ENCODE measurements around the gene C8B. TPM values are rescaled to one million over a fixed set of nuclear protein-coding genes. Genes with fewer than 3 reads are reported as not detected.

C8B gene
- total RNA-seq, 1 donor from 2014 or later = 0.26 TPM

DNA sequence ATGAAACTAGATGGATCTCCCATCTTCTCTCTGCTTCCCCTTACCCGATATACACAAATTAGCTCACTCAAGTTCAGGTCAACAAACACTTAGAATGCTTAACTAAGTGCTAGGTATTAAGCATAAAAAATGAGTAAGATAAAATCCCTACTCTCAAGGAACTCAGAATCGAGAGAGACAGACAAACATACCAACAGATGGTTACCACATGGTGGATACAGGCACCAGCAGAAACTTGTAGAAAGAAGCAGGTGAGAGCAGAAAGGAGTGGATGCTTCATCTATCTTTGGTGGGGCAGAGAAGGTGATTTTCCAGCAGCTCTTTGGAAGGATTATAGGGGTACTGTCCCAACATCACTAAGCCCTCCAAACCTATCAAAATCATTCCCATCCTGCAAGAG, 32.2 kb downstream of the C8B start:
- no peak for DNase-seq (ENCODE audit: low spot score, unreplicated experiment)
- TF ChIP-seq, protein P1, sequence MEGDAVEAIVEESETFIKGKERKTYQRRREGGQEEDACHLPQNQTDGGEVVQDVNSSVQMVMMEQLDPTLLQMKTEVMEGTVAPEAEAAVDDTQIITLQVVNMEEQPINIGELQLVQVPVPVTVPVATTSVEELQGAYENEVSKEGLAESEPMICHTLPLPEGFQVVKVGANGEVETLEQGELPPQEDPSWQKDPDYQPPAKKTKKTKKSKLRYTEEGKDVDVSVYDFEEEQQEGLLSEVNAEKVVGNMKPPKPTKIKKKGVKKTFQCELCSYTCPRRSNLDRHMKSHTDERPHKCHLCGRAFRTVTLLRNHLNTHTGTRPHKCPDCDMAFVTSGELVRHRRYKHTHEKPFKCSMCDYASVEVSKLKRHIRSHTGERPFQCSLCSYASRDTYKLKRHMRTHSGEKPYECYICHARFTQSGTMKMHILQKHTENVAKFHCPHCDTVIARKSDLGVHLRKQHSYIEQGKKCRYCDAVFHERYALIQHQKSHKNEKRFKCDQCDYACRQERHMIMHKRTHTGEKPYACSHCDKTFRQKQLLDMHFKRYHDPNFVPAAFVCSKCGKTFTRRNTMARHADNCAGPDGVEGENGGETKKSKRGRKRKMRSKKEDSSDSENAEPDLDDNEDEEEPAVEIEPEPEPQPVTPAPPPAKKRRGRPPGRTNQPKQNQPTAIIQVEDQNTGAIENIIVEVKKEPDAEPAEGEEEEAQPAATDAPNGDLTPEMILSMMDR (IDR thresholded peaks at IDR 0.05; ENCODE audit: unreplicated experiment) = no peak
- H3K4me3 Mint-ChIP-seq (ENCODE audit: low read depth) = no peak overlapping the region
- peaks cover 13% of the 10 kb centered on the region for H3K27me3 Mint-ChIP-seq
- no peak overlapping the region for H3K27ac Mint-ChIP-seq
- H3K9me3 Mint-ChIP-seq (ENCODE audit: low read depth) = peaks cover 3% of the 10 kb centered on the region
- H3K36me3 Mint-ChIP-seq (ENCODE audit: insufficient read depth) = no peaks in the 10 kb centered on the region
- H3K4me1 Mint-ChIP-seq (ENCODE audit: low read depth) = peaks cover 22% of the 10 kb centered on the region

DNA sequence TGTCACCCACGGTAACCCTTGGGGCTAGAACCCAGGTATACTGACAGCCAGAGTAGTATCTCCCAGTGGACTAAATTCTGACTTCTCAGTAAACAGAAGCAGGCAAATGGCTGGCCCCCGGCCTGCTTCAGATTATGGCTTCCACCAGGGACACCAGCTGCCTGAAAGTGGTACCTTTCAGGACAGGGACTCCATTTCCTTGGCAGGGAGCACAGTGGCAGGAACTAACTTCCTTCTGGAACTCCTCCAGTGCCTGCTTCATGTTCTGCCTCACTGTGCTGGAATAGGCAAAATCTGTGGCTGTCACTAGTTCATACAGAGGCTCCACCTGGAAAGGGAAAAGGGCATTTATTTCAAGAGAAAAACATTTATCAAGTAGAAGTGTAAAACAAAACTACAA, 32.7 kb downstream of the C8B start:
- Mint-ChIP-seq H3K36me3 (ENCODE audit: insufficient read depth) (no peaks in the 10 kb centered on the region), H3K27me3 (peaks cover 13% of the 10 kb centered on the region), H3K9me3 (ENCODE audit: low read depth) (peaks cover 6% of the 10 kb centered on the region), H3K4me3 (ENCODE audit: low read depth) (no peak overlapping the region), H3K27ac (no peak overlapping the region), H3K4me1 (ENCODE audit: low read depth) (peaks cover 21% of the 10 kb centered on the region)
- TF ChIP-seq, protein P1 (IDR thresholded peaks at IDR 0.05; ENCODE audit: unreplicated experiment) = no peak
- DNase-seq (ENCODE audit: low spot score, unreplicated experiment) = no peak

DNA sequence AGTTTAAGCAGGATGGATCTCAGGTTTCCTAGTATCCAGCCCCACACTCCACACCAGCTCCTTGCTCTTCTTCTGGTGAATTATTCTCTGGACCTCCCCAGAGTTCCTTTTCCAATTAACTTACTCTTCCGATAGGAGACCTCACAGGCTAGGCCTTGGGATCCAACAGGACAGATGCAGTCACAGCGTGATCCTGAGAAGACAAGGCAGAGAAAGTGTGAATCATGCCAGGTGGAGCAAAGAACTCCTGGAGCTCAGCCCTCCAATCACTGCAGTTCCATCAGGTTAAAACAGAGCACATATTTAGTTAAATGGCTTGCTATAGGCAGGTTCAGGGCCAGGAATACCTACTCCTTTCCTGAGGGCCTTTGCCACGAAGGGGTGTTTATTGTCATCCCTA, 34.1 kb downstream of the C8B start:
- H3K9me3 Mint-ChIP-seq (ENCODE audit: low read depth) = peaks cover 6% of the 10 kb centered on the region
- H3K4me3 Mint-ChIP-seq (ENCODE audit: low read depth) = no peak overlapping the region
- no peaks in the 10 kb centered on the region for H3K36me3 Mint-ChIP-seq (ENCODE audit: insufficient read depth)
- H3K4me1 Mint-ChIP-seq (ENCODE audit: low read depth) = peaks cover 16% of the 10 kb centered on the region
- peaks cover 13% of the 10 kb centered on the region for H3K27me3 Mint-ChIP-seq
- H3K27ac Mint-ChIP-seq = no peak overlapping the region
- DNase-seq (ENCODE audit: low spot score, unreplicated experiment) = no peak
- TF ChIP-seq, protein P1 (IDR thresholded peaks at IDR 0.05; ENCODE audit: unreplicated experiment) = no peak

DNA sequence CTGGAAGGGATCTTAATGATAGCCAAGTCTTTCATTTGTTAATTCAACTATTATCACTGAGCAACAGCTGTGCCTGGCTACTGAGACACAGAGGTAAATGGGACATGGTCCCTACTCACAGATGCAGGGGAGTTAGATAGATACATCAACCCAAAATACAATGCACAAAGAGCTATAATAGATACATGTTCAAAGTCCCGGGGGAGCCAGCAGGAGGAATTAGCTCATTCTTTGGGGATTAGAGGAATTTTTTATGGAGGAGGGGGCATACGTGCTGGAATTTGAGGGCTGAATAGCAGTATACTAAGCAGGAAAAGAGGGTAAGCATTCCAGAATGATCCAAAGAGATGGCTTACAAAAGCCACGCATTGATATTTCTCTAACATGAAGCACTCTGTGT, 34.6 kb downstream of the C8B start:
- Mint-ChIP-seq H3K4me1 (ENCODE audit: low read depth) (peaks cover 16% of the 10 kb centered on the region), H3K27me3 (peaks cover 13% of the 10 kb centered on the region), H3K27ac (no peak overlapping the region), H3K9me3 (ENCODE audit: low read depth) (peaks cover 6% of the 10 kb centered on the region), H3K4me3 (ENCODE audit: low read depth) (no peak overlapping the region), H3K36me3 (ENCODE audit: insufficient read depth) (no peaks in the 10 kb centered on the region)
- no peak for DNase-seq (ENCODE audit: low spot score, unreplicated experiment)
- TF ChIP-seq, protein P1 (IDR thresholded peaks at IDR 0.05; ENCODE audit: unreplicated experiment) = no peak

DNA sequence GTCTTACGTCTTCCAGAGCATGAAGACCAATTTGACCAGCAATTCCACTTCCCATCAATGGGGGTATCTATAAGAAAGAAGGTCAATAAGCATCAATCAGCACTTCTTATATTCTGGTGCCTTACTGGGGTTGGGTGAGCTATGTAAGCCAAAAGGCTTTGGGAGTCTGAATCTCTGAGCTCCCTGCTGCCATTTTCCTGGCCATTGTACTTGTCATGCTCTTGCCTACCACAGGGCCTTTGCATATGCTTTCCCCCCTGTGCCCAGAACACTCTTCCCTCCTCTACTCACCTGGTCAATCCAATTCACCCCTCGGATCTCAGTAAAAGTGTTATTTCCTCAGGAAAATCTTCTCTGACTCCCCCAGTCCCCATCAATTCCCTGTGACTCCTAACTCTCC, 36.3 kb downstream of the C8B start:
- H3K27ac Mint-ChIP-seq = no peak overlapping the region
- peaks cover 22% of the 10 kb centered on the region for H3K4me1 Mint-ChIP-seq (ENCODE audit: low read depth)
- peaks cover 6% of the 10 kb centered on the region for H3K9me3 Mint-ChIP-seq (ENCODE audit: low read depth)
- H3K4me3 Mint-ChIP-seq (ENCODE audit: low read depth) = no peak overlapping the region
- DNase-seq (ENCODE audit: low spot score, unreplicated experiment) = no peak
- TF ChIP-seq, protein P1 (IDR thresholded peaks at IDR 0.05; ENCODE audit: unreplicated experiment) = no peak
- no peaks in the 10 kb centered on the region for H3K36me3 Mint-ChIP-seq (ENCODE audit: insufficient read depth)
- H3K27me3 Mint-ChIP-seq = peaks cover 13% of the 10 kb centered on the region
